Calu3 (cell line): ENCODE measurements around the gene KRIT1. TPM values are rescaled to one million over a fixed set of nuclear protein-coding genes. Genes with fewer than 3 reads are reported as not detected.

ENCODE experiments used
- BruUV-seq: library from RNA; stranded (reverse); fragments of 400-500 nt; replicated peaks from 2 replicates; lab custom pipeline; 2021; lab: Mats Ljungman, UMichigan
- CTCF ChIA-PET: fragments of 300-600 bp; sonication (Branson Sonifier 250); formaldehyde crosslinking; loops from one replicate; lab custom pipeline; 2022; ENCODE audit warnings: antibody characterized with exemption; lab: Charles Lee
- DNase-seq: peaks from one replicate; pipeline ENCODE4 v3.0.0; 2022
- H3K27ac Mint-ChIP-seq: one replicate; pipeline ENCODE4 v1.8.0; 2022; ENCODE audit warnings: mixed read lengths; ENCODE audit not compliant: unreplicated experiment
- H3K27me3 Mint-ChIP-seq: one replicate; pipeline ENCODE4 v1.8.0; 2022; ENCODE audit warnings: mixed read lengths; ENCODE audit not compliant: unreplicated experiment
- H3K36me3 Mint-ChIP-seq: one replicate; pipeline ENCODE4 v1.8.0; 2022; ENCODE audit warnings: mild to moderate bottlenecking, moderate library complexity, mixed read lengths; ENCODE audit not compliant: insufficient read depth, unreplicated experiment
- H3K4me1 Mint-ChIP-seq: one replicate; pipeline ENCODE4 v1.8.0; 2022; ENCODE audit warnings: mild to moderate bottlenecking, low read depth, mixed read lengths; ENCODE audit not compliant: unreplicated experiment
- H3K4me3 Mint-ChIP-seq: one replicate; pipeline ENCODE4 v1.8.0; 2022; ENCODE audit warnings: mild to moderate bottlenecking, low read depth, moderate library complexity, mixed read lengths; ENCODE audit not compliant: unreplicated experiment
- H3K9me3 Mint-ChIP-seq: one replicate; pipeline ENCODE4 v1.8.0; 2022; ENCODE audit warnings: low read depth, mixed read lengths; ENCODE audit not compliant: unreplicated experiment
- intact Hi-C: fragments of 100-400 bp; cut with micrococcal nuclease; formaldehyde crosslinking; loops from one replicate; pipeline ENCODE4 v1.10.0; 2022; ENCODE audit not compliant: unreplicated experiment
- total RNA-seq: library from RNA; stranded (reverse); gene quantifications from 2 replicates; pipeline ENCODE4 v1.2.3, GENCODE V29; 2022
- TF ChIP-seq, protein P1 (sequence below): fragments of 200-600 bp; IDR thresholded peaks from one replicate; pipeline ENCODE4 v1.8.0; 2022; ENCODE audit warnings: antibody characterized with exemption; ENCODE audit not compliant: unreplicated experiment

Gene KRIT1
- total RNA-seq, 1 experiment from 2014 or later: 27.8 TPM

DNA sequence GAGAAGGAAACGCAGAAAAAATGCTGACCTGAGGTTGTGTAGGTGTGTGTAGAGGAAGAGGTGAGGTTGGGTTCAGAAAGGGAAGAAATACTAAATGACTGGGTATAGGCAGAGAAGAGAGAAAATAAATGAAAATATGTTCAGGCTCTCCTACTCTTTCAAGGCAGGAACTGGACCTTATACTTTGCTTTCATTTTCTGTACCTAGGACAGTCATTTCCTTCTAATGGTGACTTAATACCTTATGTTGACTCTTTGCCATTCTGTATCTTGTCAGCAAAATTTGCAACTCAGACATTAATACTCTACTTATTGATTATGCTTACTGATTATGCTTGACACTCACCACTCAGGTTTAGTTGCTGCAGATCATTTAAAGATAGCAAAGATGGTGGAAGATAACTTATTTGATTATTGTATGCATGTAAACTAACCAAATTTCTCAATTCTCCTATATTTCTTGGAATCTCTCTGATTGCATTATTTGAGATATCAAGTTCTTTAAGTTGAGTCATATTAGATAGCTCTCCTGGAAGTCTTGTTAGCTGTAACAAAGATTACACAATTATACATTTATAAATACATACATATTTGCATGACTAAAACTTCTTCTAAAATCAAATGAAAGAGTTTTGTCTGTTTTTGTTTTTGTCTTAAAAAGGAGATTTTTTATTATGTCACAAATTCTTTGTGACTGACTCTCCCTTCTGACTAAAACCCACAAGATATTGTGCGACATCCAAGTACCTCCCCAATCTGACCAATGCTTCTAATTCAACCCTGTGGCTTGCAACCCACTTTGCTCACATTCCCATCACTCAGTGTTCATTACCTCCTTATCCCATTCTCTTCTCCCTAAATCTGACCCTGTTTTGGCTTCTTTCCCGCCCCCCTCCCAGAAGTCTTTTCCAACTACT, 86.8 kb downstream of the KRIT1 start:
- Mint-ChIP-seq H3K27ac (no peak overlapping the region), H3K36me3 (no peaks in the 10 kb centered on the region), H3K4me1 (no peaks in the 10 kb centered on the region), H3K9me3 (no peaks in the 10 kb centered on the region), H3K27me3 (no peaks in the 10 kb centered on the region), H3K4me3 (no peak overlapping the region)
- no TSS peak for BruUV-seq
- intact Hi-C loops: no loop called here
- DNase-seq: no peak
- CTCF ChIA-PET: no interaction called here
- TF ChIP-seq, protein P1, sequence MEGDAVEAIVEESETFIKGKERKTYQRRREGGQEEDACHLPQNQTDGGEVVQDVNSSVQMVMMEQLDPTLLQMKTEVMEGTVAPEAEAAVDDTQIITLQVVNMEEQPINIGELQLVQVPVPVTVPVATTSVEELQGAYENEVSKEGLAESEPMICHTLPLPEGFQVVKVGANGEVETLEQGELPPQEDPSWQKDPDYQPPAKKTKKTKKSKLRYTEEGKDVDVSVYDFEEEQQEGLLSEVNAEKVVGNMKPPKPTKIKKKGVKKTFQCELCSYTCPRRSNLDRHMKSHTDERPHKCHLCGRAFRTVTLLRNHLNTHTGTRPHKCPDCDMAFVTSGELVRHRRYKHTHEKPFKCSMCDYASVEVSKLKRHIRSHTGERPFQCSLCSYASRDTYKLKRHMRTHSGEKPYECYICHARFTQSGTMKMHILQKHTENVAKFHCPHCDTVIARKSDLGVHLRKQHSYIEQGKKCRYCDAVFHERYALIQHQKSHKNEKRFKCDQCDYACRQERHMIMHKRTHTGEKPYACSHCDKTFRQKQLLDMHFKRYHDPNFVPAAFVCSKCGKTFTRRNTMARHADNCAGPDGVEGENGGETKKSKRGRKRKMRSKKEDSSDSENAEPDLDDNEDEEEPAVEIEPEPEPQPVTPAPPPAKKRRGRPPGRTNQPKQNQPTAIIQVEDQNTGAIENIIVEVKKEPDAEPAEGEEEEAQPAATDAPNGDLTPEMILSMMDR: no peak

DNA sequence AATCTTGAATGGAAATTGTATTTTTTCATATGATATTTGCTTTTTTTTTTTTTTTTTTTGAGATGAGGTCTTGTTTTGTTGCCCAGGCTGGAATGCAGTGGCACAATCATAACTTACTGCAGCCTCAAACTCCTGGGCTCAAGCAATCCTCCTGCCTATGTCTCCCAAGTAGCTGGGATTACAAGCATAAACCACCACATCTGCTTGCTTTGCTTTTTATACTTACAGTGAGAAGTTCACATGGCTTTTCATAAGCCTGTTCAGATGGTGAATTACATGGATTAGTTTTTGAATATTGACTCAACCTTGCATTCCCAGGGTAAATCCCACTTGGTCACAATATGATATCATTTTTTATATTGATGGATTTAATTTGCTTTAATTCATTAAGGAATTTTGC, 88.7 kb downstream of the KRIT1 start:
- Mint-ChIP-seq H3K4me3 (no peak overlapping the region), H3K4me1 (no peaks in the 10 kb centered on the region), H3K9me3 (no peaks in the 10 kb centered on the region), H3K27me3 (no peaks in the 10 kb centered on the region), H3K36me3 (no peaks in the 10 kb centered on the region), H3K27ac (no peak overlapping the region)
- intact Hi-C loops: no loop called here
- TF ChIP-seq, protein P1: no peak
- DNase-seq: no peak
- CTCF ChIA-PET: no interaction called here
- no TSS peak for BruUV-seq

DNA sequence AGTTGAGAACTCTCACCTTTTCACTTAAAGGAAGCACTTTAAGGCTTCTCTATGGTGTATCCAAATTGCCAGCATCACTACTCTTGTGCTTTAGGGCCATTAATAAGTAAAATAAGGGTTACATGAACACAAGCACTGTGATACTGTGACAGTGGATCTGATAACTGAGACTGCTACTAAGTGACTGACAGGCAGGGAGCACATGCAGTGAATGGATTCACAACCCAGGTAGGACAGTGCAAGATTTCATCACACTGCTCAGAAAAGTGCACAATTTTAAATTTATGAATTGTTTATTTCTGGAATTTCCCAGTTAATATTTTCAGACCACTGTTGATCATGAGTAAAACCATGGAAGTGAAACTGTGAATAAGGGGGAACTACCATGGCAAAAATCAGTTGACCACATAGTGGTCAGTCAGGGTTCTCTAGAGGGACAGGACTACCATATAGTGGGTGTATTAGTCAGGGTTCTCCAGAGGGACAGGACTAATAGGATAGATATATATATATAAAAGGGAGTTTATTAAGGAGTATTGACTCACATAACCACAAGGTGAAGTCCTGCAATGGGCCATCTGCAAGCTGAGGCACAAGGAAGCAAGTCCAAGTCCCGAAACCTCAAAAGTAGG, 90.5 kb downstream of the KRIT1 start:
- no peak overlapping the region for H3K4me3 Mint-ChIP-seq
- TF ChIP-seq, protein P1: no peak
- no peaks in the 10 kb centered on the region for H3K27me3 Mint-ChIP-seq
- H3K27ac Mint-ChIP-seq: no peak overlapping the region
- CTCF ChIA-PET: no interaction called here
- no TSS peak for BruUV-seq
- H3K4me1 Mint-ChIP-seq: no peaks in the 10 kb centered on the region
- H3K9me3 Mint-ChIP-seq: no peaks in the 10 kb centered on the region
- no peak for DNase-seq
- H3K36me3 Mint-ChIP-seq: no peaks in the 10 kb centered on the region
- intact Hi-C loops: no loop called here

DNA sequence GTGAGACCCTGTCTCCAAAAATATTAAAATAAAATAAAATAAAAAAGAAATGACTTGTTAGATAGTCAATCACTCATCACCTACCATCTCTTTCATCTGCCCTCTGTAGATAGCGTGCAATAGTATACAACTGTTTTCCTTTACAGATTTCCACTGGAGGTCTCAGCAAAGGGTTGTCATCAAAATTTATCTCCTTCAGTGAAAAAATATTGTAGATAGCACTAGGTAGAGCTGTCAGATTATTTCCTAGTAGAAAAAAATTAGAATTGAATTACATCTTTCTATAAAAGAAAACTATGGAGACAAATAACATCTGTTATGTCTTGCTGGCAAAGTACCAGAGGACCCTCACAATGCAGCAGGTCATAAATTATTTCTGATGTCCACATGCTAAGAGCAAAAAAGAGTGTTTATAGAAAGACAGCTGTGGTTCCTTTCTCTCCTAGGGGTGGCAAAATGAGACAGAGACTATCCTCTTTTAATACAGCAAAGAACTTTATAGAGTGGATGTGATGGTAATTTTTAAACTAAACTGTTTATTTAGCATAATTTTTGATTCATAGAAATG, 95.2 kb downstream of the KRIT1 start:
- no peaks in the 10 kb centered on the region for H3K36me3 Mint-ChIP-seq
- no peak overlapping the region for H3K4me3 Mint-ChIP-seq
- H3K27ac Mint-ChIP-seq: no peak overlapping the region
- H3K27me3 Mint-ChIP-seq: no peaks in the 10 kb centered on the region
- TF ChIP-seq, protein P1: no peak
- CTCF ChIA-PET: no interaction called here
- DNase-seq: no peak
- intact Hi-C loops: no loop called here
- no peaks in the 10 kb centered on the region for H3K9me3 Mint-ChIP-seq
- BruUV-seq: no TSS peak
- no peaks in the 10 kb centered on the region for H3K4me1 Mint-ChIP-seq
